ENCODE measurements around the gene HIPK1.

Gene HIPK1

DNA sequence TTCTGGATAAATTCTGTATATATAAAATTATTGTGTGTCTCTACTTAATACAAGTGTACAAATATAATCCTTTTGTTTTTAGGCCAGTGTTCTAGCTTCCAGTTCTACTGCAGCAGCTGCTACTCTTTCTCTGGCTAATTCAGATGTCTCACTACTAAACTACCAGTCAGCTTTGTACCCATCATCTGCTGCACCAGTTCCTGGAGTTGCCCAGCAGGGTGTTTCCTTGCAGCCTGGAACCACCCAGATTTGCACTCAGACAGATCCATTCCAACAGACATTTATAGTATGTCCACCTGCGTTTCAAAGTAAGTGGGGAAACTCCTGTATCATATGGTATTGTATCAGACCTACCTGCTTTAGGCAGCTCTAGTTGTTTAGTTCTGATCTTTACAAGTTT, 28.9 kb downstream of the HIPK1 start:
- Histone ChIP-seq H3K27ac (ENCODE audit: insufficient read depth, low read depth, low read length, poor library complexity, severe bottlenecking) (no peak overlapping the region), H3K27me3 (ENCODE audit: control insufficient read depth, insufficient read depth, low read length, poor library complexity, severe bottlenecking) (no peaks in the 10 kb centered on the region), H3K9me3 (ENCODE audit: control insufficient read depth, low read length) (no peaks in the 10 kb centered on the region), H3K4me1 (ENCODE audit: control insufficient read depth, insufficient read depth, low read length) (no peaks in the 10 kb centered on the region), H3K36me3 (ENCODE audit: control insufficient read depth, insufficient read depth, low read length) (peaks cover 19% of the 10 kb centered on the region), H3K4me3 (ENCODE audit: insufficient read depth, low read depth, low read length) (no peak overlapping the region)
- 100% methylated on average over 1 of the region's 1 CpG; no CpG with 5 or more reads in 1 of the 2 experiments for WGBS, 2 experiments

DNA sequence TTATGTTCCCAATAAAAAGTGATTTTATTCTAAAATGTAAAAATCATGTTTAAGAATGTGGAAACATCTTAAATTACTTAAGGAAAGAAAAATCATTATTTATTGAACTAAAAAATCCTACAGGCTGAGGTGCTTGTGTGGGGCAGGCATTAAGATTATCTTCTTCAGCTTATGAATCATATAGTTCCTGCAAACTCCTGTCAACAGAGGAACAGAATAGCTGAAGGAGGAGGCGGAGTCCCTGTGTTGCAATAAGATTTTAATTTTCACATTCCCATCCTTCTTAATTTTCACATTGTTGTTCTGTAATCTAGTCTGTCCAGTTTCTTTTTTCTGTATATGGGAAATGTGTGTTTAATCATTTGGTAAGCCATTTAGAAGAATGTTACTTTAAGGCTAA, 29.6 kb downstream of the HIPK1 start:
- Histone ChIP-seq H3K4me1 (ENCODE audit: control insufficient read depth, insufficient read depth, low read length) (no peaks in the 10 kb centered on the region), H3K4me3 (ENCODE audit: insufficient read depth, low read depth, low read length) (no peak overlapping the region), H3K27me3 (ENCODE audit: control insufficient read depth, insufficient read depth, low read length, poor library complexity, severe bottlenecking) (no peaks in the 10 kb centered on the region), H3K27ac (ENCODE audit: insufficient read depth, low read depth, low read length, poor library complexity, severe bottlenecking) (no peak overlapping the region), H3K36me3 (ENCODE audit: control insufficient read depth, insufficient read depth, low read length) (peaks cover 19% of the 10 kb centered on the region), H3K9me3 (ENCODE audit: control insufficient read depth, low read length) (no peaks in the 10 kb centered on the region)
- WGBS, 2 experiments: 86% methylated on average over 1 of the region's 1 CpG; no CpG with 5 or more reads in 1 of the 2 experiments

DNA sequence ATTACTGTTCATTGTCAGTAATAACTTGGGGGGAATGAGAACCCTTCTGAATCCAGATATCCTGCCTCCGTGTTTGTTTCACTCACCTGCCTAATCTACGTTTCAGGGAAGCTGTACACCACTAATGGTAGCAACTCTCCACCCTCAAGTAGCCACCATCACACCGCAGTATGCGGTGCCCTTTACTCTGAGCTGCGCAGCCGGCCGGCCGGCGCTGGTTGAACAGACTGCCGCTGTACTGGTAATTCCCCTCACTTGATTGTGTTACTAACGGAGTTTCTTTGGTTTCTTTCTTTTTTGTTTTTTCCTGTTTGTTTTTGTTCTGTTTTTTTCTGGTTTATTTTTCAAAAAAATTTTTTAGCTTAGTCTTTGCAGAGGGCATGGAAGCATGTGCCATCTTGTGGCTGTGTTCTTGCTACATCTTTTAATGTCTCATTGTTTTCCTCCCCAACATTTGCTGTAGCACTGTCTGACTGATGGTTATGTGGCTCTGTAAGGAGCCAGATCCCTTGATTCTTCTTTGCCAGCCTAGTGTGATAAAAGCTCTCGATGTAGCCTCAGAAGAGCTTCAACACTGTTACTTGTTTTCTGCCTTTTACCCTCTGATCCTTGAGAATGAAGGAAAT, 34.3 kb downstream of the HIPK1 start:
- H3K27ac ChIP-seq (ENCODE audit: insufficient read depth, low read depth, low read length, poor library complexity, severe bottlenecking): no peak overlapping the region
- no peaks in the 10 kb centered on the region for H3K27me3 ChIP-seq (ENCODE audit: control insufficient read depth, insufficient read depth, low read length, poor library complexity, severe bottlenecking)
- no peaks in the 10 kb centered on the region for H3K9me3 ChIP-seq (ENCODE audit: control insufficient read depth, low read length)
- 94 to 95% methylated on average over 12 of the region's 12 CpGs for WGBS, 2 experiments
- H3K4me1 ChIP-seq (ENCODE audit: control insufficient read depth, insufficient read depth, low read length): no peaks in the 10 kb centered on the region
- H3K4me3 ChIP-seq (ENCODE audit: insufficient read depth, low read depth, low read length): no peak overlapping the region
- H3K36me3 ChIP-seq (ENCODE audit: control insufficient read depth, insufficient read depth, low read length): peaks cover 36% of the 10 kb centered on the region

DNA sequence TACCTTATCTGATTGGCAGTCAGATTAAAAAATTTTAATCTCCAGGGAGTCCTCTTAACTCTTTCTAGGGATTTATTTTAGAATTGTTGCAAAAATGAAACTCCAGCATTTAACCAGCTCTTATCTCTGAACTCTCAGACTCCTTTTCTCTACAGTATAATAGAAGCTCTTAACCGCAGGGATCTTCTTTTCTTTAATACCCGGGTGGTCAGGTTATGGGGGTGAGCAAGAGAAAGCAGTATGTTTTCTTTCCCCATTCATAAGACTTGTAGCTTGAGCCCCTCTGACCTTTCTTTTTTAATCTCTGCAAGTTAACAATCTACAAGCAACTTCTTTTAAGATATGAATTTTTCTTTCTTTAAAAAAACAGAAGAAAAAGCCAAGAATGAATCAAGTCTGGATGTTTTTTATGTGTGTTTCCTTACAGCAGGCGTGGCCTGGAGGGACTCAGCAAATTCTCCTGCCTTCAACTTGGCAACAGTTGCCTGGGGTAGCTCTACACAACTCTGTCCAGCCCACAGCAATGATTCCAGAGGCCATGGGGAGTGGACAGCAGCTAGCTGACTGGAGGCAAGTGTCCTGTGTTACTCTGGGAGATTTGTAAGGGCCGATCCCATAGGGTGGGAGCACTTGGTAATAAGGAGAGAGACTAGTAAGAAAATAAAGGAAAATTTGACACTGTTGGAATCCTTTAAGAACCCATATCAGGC, 36.7 kb downstream of the HIPK1 start:
- H3K4me3 ChIP-seq (ENCODE audit: insufficient read depth, low read depth, low read length): no peak overlapping the region
- H3K36me3 ChIP-seq (ENCODE audit: control insufficient read depth, insufficient read depth, low read length): peaks cover 48% of the 10 kb centered on the region
- no peak overlapping the region for H3K27ac ChIP-seq (ENCODE audit: insufficient read depth, low read depth, low read length, poor library complexity, severe bottlenecking)
- 97 to 98% methylated on average over 4 of the region's 4 CpGs for WGBS, 2 experiments
- no peaks in the 10 kb centered on the region for H3K4me1 ChIP-seq (ENCODE audit: control insufficient read depth, insufficient read depth, low read length)
- no peaks in the 10 kb centered on the region for H3K9me3 ChIP-seq (ENCODE audit: control insufficient read depth, low read length)
- H3K27me3 ChIP-seq (ENCODE audit: control insufficient read depth, insufficient read depth, low read length, poor library complexity, severe bottlenecking): no peaks in the 10 kb centered on the region

DNA sequence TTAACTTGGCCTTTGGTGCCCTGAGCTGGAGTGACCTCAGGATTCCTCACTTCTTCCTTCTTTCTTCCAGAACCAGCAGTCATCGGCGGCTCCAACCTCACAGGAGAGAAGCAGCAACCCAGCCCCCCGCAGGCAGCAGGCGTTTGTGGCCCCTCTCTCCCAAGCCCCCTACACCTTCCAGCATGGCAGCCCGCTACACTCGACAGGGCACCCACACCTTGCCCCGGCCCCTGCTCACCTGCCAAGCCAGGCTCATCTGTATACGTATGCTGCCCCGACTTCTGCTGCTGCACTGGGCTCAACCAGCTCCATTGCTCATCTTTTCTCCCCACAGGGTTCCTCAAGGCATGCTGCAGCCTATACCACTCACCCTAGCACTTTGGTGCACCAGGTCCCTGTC, 43.8 kb downstream of the HIPK1 start:
- 81 to 84% methylated on average over 9 of the region's 9 CpGs for WGBS, 2 experiments
- H3K27ac ChIP-seq (ENCODE audit: insufficient read depth, low read depth, low read length, poor library complexity, severe bottlenecking): no peak overlapping the region

DNA sequence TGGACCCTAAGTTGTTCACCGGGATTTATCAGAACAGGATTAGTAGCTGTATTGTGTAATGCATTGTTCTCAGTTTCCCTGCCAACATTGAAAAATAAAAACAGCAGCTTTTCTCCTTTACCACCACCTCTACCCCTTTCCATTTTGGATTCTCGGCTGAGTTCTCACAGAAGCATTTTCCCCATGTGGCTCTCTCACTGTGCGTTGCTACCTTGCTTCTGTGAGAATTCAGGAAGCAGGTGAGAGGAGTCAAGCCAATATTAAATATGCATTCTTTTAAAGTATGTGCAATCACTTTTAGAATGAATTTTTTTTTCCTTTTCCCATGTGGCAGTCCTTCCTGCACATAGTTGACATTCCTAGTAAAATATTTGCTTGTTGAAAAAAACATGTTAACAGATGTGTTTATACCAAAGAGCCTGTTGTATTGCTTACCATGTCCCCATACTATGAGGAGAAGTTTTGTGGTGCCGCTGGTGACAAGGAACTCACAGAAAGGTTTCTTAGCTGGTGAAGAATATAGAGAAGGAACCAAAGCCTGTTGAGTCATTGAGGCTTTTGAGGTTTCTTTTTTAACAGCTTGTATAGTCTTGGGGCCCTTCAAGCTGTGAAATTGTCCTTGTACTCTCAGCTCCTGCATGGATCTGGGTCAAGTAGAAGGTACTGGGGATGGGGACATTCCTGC, 46.2 kb downstream of the HIPK1 start:
- 87 to 91% methylated on average over 4 of the region's 4 CpGs for WGBS, 2 experiments
- H3K27ac ChIP-seq (ENCODE audit: insufficient read depth, low read depth, low read length, poor library complexity, severe bottlenecking): no peak overlapping the region
- no peaks in the 10 kb centered on the region for H3K9me3 ChIP-seq (ENCODE audit: control insufficient read depth, low read length)
- H3K4me1 ChIP-seq (ENCODE audit: control insufficient read depth, insufficient read depth, low read length): peaks cover 49% of the 10 kb centered on the region
- H3K27me3 ChIP-seq (ENCODE audit: control insufficient read depth, insufficient read depth, low read length, poor library complexity, severe bottlenecking): no peaks in the 10 kb centered on the region
- no peak overlapping the region for H3K4me3 ChIP-seq (ENCODE audit: insufficient read depth, low read depth, low read length)
- peaks cover 3% of the 10 kb centered on the region for H3K36me3 ChIP-seq (ENCODE audit: control insufficient read depth, insufficient read depth, low read length)

More for the DNA sequence above, 43.8 kb downstream of the HIPK1 start:
- H3K36me3 ChIP-seq (ENCODE audit: control insufficient read depth, insufficient read depth, low read length): peaks cover 22% of the 10 kb centered on the region
- H3K9me3 ChIP-seq (ENCODE audit: control insufficient read depth, low read length): no peaks in the 10 kb centered on the region
- no peak overlapping the region for H3K4me3 ChIP-seq (ENCODE audit: insufficient read depth, low read depth, low read length)
- peaks cover 30% of the 10 kb centered on the region for H3K4me1 ChIP-seq (ENCODE audit: control insufficient read depth, insufficient read depth, low read length)
- H3K27me3 ChIP-seq (ENCODE audit: control insufficient read depth, insufficient read depth, low read length, poor library complexity, severe bottlenecking): no peaks in the 10 kb centered on the region

DNA sequence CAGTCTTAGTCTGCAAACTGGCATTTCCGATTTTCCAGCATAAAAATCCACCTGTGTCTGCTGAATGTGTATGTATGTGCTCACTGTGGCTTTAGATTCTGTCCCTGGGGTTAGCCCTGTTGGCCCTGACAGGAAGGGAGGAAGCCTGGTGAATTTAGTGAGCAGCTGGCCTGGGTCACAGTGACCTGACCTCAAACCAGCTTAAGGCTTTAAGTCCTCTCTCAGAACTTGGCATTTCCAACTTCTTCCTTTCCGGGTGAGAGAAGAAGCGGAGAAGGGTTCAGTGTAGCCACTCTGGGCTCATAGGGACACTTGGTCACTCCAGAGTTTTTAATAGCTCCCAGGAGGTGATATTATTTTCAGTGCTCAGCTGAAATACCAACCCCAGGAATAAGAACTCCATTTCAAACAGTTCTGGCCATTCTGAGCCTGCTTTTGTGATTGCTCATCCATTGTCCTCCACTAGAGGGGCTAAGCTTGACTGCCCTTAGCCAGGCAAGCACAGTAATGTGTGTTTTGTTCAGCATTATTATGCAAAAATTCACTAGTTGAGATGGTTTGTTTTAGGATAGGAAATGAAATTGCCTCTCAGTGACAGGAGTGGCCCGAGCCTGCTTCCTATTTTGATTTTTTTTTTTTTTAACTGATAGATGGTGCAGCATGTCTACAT, 47.6 kb downstream of the HIPK1 start:
- Histone ChIP-seq H3K9me3 (ENCODE audit: control insufficient read depth, low read length) (no peaks in the 10 kb centered on the region), H3K36me3 (ENCODE audit: control insufficient read depth, insufficient read depth, low read length) (peaks cover 3% of the 10 kb centered on the region), H3K27ac (ENCODE audit: insufficient read depth, low read depth, low read length, poor library complexity, severe bottlenecking) (peak overlapping the region; percentile 68), H3K4me3 (ENCODE audit: insufficient read depth, low read depth, low read length) (no peak overlapping the region), H3K4me1 (ENCODE audit: control insufficient read depth, insufficient read depth, low read length) (peaks cover 51% of the 10 kb centered on the region), H3K27me3 (ENCODE audit: control insufficient read depth, insufficient read depth, low read length, poor library complexity, severe bottlenecking) (no peaks in the 10 kb centered on the region)
- 28 to 31% methylated on average over 4 of the region's 4 CpGs for WGBS, 2 experiments

DNA sequence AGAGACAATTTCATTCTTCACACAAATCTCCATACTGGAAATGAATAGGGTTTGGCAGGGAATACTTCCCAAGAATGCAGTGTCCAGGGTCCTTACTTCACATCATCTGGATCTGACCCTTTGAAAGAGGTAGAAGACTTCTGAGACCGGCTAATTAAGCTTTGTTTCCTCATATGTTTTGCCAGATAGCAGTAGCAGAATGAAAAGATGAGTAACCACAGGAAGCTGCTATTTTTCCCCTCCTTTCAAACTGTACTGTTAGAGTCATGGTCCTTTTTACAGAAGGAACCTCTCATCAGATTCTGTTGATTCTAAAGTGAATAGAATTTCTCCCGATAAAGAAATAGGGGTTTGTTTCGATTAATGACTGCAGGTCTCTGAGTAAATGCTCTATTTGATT, 48.8 kb downstream of the HIPK1 start:
- Histone ChIP-seq H3K4me1 (ENCODE audit: control insufficient read depth, insufficient read depth, low read length) (peaks cover 63% of the 10 kb centered on the region), H3K27ac (ENCODE audit: insufficient read depth, low read depth, low read length, poor library complexity, severe bottlenecking) (no peak overlapping the region), H3K4me3 (ENCODE audit: insufficient read depth, low read depth, low read length) (no peak overlapping the region), H3K27me3 (ENCODE audit: control insufficient read depth, insufficient read depth, low read length, poor library complexity, severe bottlenecking) (no peaks in the 10 kb centered on the region), H3K9me3 (ENCODE audit: control insufficient read depth, low read length) (no peaks in the 10 kb centered on the region), H3K36me3 (ENCODE audit: control insufficient read depth, insufficient read depth, low read length) (peaks cover 3% of the 10 kb centered on the region)
- 86 to 87% methylated on average over 3 of the region's 3 CpGs for WGBS, 2 experiments

DNA sequence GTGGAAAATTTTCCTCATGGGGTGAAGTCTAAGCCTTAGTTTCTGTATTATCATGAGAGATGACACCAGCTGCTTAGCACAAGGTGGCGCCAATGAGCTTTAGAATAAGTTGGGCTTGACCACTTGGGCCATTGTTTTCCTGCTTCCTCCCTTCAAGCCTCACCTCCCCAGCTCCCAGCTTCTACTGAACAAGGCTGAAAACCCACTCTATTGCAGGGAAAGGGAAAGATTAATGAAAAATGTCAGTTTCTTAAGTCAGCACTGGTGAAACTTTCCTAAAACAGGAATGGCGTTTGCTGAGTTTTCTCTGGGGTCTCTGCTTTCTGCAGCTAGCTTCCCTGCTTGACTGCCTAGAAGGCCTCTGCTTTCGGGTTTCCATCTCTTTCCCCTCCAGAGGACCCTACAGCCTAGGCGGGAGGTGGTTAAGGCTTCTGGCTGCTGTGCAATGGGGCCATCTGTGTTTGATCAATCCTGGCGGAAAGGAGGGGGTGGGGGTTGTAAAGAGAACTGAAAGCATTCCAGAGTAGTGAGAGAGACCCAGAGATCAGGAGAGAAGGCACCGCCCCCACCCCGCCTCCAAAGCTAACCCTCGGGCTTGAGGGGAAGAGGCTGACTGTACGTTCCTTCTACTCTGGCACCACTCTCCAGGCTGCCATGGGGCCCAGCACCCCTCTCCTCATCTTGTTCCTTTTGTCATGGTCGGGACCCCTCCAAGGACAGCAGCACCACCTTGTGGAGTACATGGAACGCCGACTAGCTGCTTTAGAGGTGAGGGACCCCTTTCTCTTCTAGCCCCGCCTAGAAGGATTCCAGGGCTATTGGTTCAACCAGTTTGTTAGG, 50.0 kb downstream of the HIPK1 start, which contains the start of gene OLFML3:
OLFML3 (plus strand) TSS at position 612 of the 840 bp plus-strand sequence; CDS start at position 655, 43 bp downstream.
- Histone ChIP-seq H3K27me3 (ENCODE audit: control insufficient read depth, insufficient read depth, low read length, poor library complexity, severe bottlenecking) (no peaks in the 10 kb centered on the region), H3K9me3 (ENCODE audit: control insufficient read depth, low read length) (no peaks in the 10 kb centered on the region), H3K4me3 (ENCODE audit: insufficient read depth, low read depth, low read length) (no peak within 1 kb of the TSS), H3K36me3 (ENCODE audit: control insufficient read depth, insufficient read depth, low read length) (no peaks in the 10 kb centered on the region), H3K27ac (ENCODE audit: insufficient read depth, low read depth, low read length, poor library complexity, severe bottlenecking) (peak within 1 kb of the TSS; percentile 86), H3K4me1 (ENCODE audit: control insufficient read depth, insufficient read depth, low read length) (peaks cover 68% of the 10 kb centered on the region)
- 8 to 9% methylated on average over 13 of the region's 13 CpGs for WGBS, 2 experiments

All from ectodermal cell (in vitro differentiated cells).